Measurements from ENCODE around the gene TSPAN32.
"Not testable (repeated sequence)": the region's sequence is repeated elsewhere in the genome, so short reads cannot be mapped to it uniquely, and the experiment has no call there.

Gene TSPAN32

GRCh38 chr11:2316169-2316962 is 14.6 kb downstream of the TSPAN32 start:
- DNase-seq (ENCODE audit: low spot score) = no peak

DNA sequence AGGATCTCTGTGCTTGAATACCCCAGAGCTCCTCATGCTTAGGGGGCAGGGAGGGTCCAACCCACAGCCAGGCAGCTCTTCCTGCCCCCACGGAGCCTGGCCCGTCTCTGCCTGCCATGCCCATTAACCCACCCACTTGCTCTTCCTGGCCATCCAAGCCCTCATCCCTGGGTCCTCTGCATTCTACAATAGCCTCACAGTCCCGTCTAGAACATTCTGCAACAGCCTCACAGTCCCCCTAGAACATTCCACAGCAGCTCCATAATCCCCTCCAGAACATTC is 15.1 kb downstream of the TSPAN32 start:
- DNase-seq (ENCODE audit: low spot score) = no peak

- no peak for DNase-seq (ENCODE audit: low spot score)
These were observed 15.7 kb downstream of the TSPAN32 start for GRCh38 chr11:2317354-2318050.

DNA sequence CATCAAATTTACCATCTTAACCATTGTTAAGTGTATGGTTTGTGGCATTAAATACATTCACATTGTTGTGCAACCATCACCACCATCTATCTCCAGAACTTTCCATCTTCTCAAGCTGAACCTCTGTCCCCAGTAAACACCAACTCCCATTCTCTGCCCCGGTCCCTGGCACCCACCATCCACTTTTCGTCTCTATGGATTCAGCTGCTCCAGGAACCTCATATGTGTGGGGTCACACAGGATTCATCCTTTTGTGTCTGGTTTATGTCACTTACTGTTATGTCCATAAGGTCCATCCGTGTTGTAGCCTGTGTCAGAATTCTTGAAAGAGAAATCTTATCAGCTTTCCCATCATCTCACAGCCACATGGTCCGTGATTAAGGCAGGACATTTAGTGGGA is 16.3 kb downstream of the TSPAN32 start:
- no peak for DNase-seq (ENCODE audit: low spot score)

DNA sequence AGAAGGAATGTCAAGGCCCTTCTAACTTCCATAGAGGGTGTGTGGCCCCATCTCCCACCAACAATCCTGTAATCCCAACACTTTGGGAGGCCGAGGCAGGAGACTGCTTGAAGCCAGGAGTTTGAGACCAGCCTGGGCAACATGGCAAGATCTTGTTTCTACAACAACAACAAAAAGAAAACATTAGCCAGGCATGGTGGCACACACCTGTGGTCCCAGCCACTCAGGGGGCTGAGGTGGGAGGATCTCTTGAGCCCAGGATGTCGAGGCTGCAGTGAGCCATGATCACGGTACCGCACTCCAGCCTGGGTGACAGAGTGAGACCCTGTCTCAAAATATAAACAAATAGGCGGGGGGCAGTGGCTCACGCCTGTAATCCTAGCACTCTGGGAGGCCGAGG is 16.9 kb downstream of the TSPAN32 start:
- DNase-seq (ENCODE audit: low spot score) = no peak

- DNase-seq (ENCODE audit: low spot score) = no peak
These were observed 18.1 kb downstream of the TSPAN32 start for GRCh38 chr11:2319791-2320472.

GRCh38 chr11:2320568-2321310 is 18.9 kb downstream of the TSPAN32 start:
- no peak for DNase-seq (ENCODE audit: low spot score)

- DNase-seq (ENCODE audit: low spot score) = no peak
These were observed 19.5 kb downstream of the TSPAN32 start for GRCh38 chr11:2321311-2321683.

DNA sequence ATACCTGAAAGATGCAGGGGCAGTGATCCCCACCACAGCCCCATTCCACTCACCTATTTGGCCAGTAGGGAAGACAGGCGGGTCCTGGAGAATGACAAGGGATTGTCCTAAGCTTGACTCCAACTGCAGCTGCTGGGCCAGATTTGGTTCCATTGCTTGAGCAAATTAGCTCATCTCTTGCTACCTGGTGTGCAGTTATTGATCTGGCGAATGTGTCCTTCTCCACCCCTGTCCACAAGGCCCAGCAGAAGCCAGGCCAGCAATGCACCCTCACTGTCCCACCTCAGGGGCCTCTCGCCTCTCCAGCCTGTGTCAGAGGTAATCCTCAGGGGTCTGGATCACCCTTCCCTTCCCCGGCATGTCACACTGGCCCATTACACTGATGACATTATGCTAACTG is 23.3 kb downstream of the TSPAN32 start:
- DNase-seq (ENCODE audit: low spot score) = no peak

- no peak for DNase-seq (ENCODE audit: low spot score)
These were observed 23.9 kb downstream of the TSPAN32 start for GRCh38 chr11:2325719-2326118.

DNA sequence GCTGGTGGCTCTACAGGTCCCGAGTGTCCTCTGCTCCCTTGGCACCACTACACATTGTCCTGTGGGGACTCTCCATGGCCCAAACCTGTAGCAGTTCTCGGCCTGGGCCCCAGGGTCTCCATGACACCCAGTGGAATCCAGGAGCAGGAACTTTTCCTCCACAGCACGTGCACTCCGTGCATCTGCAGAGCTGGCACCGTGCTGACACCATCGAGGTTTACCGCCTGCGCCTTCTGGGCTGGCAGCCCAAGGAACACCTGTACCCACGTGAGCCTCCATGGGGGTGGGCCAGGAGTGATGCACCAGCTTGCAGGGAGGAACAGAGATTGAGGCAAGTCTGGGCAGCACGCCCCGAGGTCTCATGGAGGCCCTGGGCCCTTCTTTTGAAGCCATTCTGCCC is 25.2 kb downstream of the TSPAN32 start:
- DNase-seq (ENCODE audit: low spot score) = no peak

DNA sequence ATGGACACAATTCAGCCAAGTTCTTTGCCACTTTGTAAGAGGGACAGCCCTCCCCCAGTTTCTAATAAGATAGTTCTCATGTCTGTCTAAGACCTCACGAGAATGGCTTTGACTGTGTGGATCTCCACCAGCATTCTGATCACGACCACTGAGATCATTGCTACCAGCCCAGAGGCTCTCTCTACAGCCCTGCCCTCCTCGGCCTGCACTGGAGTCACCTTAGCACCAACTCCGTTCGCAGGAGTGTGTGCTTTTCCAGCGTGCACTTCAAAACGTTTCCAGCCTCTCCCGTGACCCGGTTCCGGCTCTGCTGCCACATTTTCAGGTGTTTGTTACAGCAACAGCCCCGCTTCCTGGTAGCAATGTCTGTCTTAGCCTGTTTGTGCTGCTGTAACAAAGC is 26.2 kb downstream of the TSPAN32 start:
- no peak for DNase-seq (ENCODE audit: low spot score)

GRCh38 chr11:2328656-2329354 is 27.0 kb downstream of the TSPAN32 start:
- DNase-seq (ENCODE audit: low spot score) = no peak

DNA sequence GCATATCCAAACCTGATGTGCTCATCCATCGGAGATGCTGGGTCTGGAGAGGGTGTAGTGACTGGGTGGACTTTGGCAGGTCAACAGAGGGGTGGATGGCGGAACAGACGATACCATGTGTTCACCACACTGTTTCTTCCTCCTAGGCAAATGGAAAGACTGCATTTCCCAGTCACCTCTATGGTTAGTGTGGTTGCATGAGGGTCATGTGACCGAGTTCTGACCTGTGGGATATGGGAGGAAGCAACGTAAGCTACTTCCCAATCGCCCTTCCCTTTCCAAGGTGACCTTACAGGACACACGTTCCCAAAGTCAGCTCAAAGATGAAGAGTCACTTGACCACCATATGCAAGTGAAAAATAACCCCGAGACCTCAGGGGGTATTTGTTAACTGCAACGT is 27.7 kb downstream of the TSPAN32 start:
- DNase-seq (ENCODE audit: low spot score) = no peak

GRCh38 chr11:2330696-2331095 is 28.9 kb downstream of the TSPAN32 start:
- DNase-seq (ENCODE audit: low spot score) = no peak

DNA sequence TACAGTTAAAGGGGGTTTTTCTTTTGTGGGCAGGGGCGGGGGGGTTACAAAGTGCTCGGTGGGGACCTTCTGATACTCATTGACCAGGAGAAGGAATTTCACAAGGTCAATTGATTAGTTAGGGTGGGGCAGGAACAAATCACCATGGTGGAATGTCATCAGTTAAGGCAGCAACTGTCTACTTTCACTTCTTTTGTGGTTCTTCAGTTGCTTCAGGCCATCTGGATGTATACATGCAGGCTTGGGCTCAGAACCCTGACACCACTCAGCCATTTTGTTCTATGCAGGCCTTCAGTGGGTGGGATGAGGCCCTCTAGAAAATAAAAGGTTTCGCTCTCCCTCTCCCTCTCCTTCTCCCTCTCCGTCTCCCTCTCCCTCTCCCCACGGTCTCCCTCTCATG is 29.6 kb downstream of the TSPAN32 start:
- no peak for DNase-seq (ENCODE audit: low spot score)

- DNase-seq (ENCODE audit: low spot score) = not testable (repeated sequence)
These were observed 30.8 kb downstream of the TSPAN32 start for GRCh38 chr11:2332569-2332968.

- DNase-seq (ENCODE audit: low spot score) = not testable (repeated sequence)
These were observed 31.8 kb downstream of the TSPAN32 start for GRCh38 chr11:2333486-2334205.

GRCh38 chr11:2335286-2335685 is 33.5 kb downstream of the TSPAN32 start:
- DNase-seq (ENCODE audit: low spot score) = not testable (repeated sequence)

GRCh38 chr11:2338760-2339159 is 36.9 kb downstream of the TSPAN32 start:
- DNase-seq (ENCODE audit: low spot score) = not testable (repeated sequence)

- no peak for DNase-seq (ENCODE audit: low spot score)
These were observed 40.7 kb downstream of the TSPAN32 start for GRCh38 chr11:2342557-2342956.
